Peyer's patch (tissue), 4 donors: ENCODE results near the gene UQCR11. TPM values are rescaled to one million over a fixed set of nuclear protein-coding genes. Genes with fewer than 3 reads are reported as not detected.

Experiments
- DNase-seq, 3 donors: peaks; one replicate each; pipeline ENCODE4 v3.0.0-alpha.2; 2017 to 2019
- H3K27ac ChIP-seq, 4 donors: fragments of 200-600 bp; sonication (generic); one replicate each; pipeline ENCODE4 v1.5.1; 2016 to 2019
- H3K27me3 ChIP-seq, 2 donors: fragments of 200-600 bp; sonication (generic); one replicate each; pipeline ENCODE4 v1.5.1; 2019
- H3K36me3 ChIP-seq, 3 donors: fragments of 200-600 bp; sonication (generic); one replicate each; pipeline ENCODE4 v1.5.1; 2016 to 2019
- H3K4me1 ChIP-seq, 4 donors: fragments of 200-600 bp; sonication (generic); one replicate each; pipeline ENCODE4 v1.5.1; 2016 to 2019
- H3K4me3 ChIP-seq, 4 donors: fragments of 200-600 bp; sonication (generic); 1 replicate in 3 of 4; 2 replicates in 1 of 4; pipeline ENCODE4 v1.5.1; 2016 to 2019; ENCODE audit warnings: mild to moderate bottlenecking in 1 of 4
- H3K9me3 ChIP-seq, 4 donors: fragments of 200-600 bp; sonication (generic); one replicate each; pipeline ENCODE4 v1.5.1; 2016 to 2019; ENCODE audit warnings: mild to moderate bottlenecking in 1 of 4
- POLR2A ChIP-seq, 2 donors: fragments of 450-650 bp; IDR thresholded peaks; one replicate each; pipeline ENCODE4 v1.5.1; 2017; ENCODE audit warnings: antibody characterized with exemption in 2 of 2, mild to moderate bottlenecking in 2 of 2, moderate library complexity in 2 of 2
- total RNA-seq, 4 donors: library from RNA; depleted of rRNA; stranded (reverse); fragments of >200 nt; gene quantifications; one replicate each; pipeline ENCODE4 v1.1.0, GENCODE V29; 2016
- TF ChIP-seq, protein P1 (sequence below), 6 experiments: fragments of 450-650 bp in 4 of 6; fragments of 200-600 bp in 2 of 6; sonication (generic) in 1 of 6; IDR thresholded peaks; one replicate each; pipeline ENCODE4 v1.5.1; 2017 to 2019; ENCODE audit warnings: antibody characterized with exemption in 6 of 6, mild to moderate bottlenecking in 3 of 6, moderate library complexity in 1 of 6

UQCR11 gene
- total RNA-seq, 4 donors from 2014 or later = 59.8 to 122 (median 94.3) TPM

DNA sequence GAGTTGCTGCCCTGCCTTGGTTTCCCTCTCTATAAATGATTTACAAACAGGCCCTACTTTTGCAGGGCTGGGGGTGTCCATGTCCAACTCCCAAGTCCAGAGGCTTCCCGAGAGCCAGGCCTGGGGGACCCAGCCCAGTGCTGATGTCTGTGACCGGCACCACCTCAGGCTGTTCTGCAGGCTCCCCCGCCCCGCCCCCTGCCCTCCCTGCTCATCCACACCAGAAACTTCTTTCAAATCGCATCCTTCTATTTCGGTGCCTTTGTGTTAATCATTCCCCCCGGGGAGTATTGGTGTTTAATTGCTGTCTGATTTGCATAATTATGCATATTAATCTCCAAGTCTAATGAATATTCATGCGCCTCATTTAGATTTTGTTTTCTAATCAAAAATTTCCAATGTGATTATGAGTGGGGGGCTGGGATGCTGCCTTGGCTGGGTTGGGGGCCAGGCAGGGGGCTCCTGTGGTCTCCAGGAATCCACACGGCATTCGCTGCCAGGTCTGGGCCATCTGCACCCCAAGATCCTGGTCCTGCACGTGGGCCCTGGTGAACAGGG is 28.1 kb upstream of the UQCR11 start:
- TF ChIP-seq, protein P1, sequence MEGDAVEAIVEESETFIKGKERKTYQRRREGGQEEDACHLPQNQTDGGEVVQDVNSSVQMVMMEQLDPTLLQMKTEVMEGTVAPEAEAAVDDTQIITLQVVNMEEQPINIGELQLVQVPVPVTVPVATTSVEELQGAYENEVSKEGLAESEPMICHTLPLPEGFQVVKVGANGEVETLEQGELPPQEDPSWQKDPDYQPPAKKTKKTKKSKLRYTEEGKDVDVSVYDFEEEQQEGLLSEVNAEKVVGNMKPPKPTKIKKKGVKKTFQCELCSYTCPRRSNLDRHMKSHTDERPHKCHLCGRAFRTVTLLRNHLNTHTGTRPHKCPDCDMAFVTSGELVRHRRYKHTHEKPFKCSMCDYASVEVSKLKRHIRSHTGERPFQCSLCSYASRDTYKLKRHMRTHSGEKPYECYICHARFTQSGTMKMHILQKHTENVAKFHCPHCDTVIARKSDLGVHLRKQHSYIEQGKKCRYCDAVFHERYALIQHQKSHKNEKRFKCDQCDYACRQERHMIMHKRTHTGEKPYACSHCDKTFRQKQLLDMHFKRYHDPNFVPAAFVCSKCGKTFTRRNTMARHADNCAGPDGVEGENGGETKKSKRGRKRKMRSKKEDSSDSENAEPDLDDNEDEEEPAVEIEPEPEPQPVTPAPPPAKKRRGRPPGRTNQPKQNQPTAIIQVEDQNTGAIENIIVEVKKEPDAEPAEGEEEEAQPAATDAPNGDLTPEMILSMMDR (IDR thresholded peaks at IDR 0.05) = no peak
- TF ChIP-seq POLR2A (IDR thresholded peaks at IDR 0.05) = no peak
- Histone ChIP-seq H3K27me3 (no peaks in the 10 kb centered on the region), H3K4me1 (peaks cover 0 to 17% (median 3%) of the 10 kb centered on the region in 4 donors), H3K9me3 (no peaks in the 10 kb centered on the region), H3K4me3 (peak overlapping the region in 1 of 4 donors; percentile 4), H3K27ac (peak overlapping the region in 3 of 4 donors; percentile 72 to 95 (median 87)), H3K36me3 (peaks cover 0 to 47% (median 0%) of the 10 kb centered on the region in 3 donors)
- DNase-seq = peak in 1 of 3 donors; percentile 63

DNA sequence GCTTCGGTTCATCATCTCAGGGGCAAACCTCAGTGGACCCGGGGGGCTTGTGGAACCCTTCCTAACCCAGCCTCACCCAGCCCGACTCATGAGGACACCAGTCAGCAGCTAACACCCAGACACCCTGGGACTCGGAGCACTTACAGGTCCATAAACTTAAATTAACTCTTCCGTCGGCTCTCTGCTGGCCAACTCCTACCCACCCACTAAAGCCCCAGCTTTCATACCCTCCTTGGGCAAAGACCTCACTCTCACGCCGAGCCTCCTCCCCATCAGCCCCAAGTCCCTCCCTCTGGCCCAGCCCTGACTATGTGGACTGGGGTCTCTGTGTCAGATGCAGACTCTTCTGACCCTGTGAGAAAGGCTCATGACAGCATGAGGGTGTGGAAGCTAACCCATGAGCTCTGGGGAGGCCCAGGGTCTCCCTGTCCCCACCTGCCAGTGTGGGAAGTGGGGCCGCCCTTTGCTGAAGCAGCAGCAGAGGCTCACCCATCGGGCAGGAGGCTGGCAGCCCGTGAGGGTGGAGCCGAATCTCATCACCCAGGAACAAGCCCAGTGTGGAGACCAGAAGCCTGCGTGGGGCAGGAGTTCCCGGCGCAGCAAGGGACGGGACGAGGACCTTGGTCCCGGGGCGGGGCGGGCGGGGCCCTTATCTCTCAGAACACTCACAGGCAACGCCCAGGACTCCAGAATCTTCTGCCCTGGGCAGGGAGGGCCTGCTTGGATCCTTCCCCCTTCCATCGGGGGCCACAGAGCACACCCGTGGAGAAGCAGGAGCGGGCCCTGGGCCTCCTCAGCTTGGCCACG is 27.4 kb upstream of the UQCR11 start:
- Histone ChIP-seq H3K36me3 (peaks cover 0 to 42% (median 0%) of the 10 kb centered on the region in 3 donors), H3K4me3 (peak overlapping the region in 1 of 4 donors; percentile 4), H3K27me3 (no peaks in the 10 kb centered on the region), H3K9me3 (no peaks in the 10 kb centered on the region), H3K4me1 (peaks cover 0 to 17% (median 3%) of the 10 kb centered on the region in 4 donors), H3K27ac (peak overlapping the region in 3 of 4 donors; percentile 72 to 95 (median 87))
- TF ChIP-seq POLR2A (IDR thresholded peaks at IDR 0.05) = peak in 1 of 2 donors; percentile 57
- TF ChIP-seq, protein P1 (IDR thresholded peaks at IDR 0.05) = no peak
- peak in 2 of 3 donors; percentile 88 to 90 for DNase-seq

DNA sequence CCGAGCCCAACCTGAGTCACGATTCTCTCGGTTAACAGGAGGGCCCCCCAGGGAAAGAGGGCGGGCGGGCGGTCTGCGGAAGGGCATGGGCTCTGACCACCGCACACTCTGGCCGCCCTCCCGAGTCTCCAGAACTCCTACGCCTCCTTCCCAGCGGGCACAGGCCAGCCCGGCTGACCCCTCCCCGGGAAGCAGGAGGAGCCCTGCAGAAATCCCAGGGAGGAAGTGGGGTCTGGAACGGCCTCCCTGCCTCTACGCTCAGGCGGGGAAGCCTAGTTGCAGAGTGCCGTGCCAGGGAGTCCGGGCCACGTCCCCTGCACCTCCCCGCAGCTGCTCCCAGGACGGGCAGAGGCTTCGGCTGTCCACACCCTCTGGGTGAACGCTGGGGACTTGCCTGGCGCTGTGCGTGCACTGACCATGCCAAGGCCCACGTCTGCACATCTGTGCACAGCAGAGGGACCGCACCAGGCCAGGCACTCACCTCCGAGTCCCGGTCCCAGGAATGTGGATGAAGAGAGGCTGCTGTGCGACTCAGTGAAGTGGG is 26.4 kb upstream of the UQCR11 start:
- Histone ChIP-seq H3K27ac (peak overlapping the region in 1 of 4 donors; percentile 95), H3K27me3 (no peaks in the 10 kb centered on the region), H3K9me3 (no peaks in the 10 kb centered on the region), H3K4me1 (peaks cover 0 to 17% (median 3%) of the 10 kb centered on the region in 4 donors), H3K36me3 (peaks cover 0 to 41% (median 0%) of the 10 kb centered on the region in 3 donors), H3K4me3 (no peak overlapping the region)
- no peak for TF ChIP-seq POLR2A (IDR thresholded peaks at IDR 0.05)
- TF ChIP-seq, protein P1 (IDR thresholded peaks at IDR 0.05) = no peak
- no peak for DNase-seq

DNA sequence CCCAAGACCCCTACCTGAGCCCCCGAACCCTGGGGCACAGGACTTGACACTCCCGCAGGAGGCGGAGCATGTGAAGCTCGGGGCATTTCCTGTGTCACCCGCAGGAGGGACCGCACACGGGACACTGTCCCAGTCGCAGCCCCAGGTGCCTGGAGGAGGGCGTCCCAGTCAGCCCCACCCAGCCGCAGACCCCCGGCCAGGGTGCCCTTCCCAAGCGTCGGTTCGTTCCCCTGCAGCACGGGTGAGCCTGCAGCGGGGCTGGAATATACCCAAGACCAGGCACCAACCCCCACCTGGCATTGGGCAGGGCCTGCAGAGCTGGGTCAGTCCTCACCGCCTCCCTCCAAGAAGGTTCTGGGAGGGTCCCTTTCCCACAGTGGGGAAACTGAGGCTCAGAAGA is 25.5 kb upstream of the UQCR11 start:
- H3K36me3 ChIP-seq = peaks cover 0 to 45% (median 0%) of the 10 kb centered on the region in 3 donors
- no peak overlapping the region for H3K27ac ChIP-seq
- no peak overlapping the region for H3K4me3 ChIP-seq
- H3K4me1 ChIP-seq = peaks cover 0 to 17% (median 3%) of the 10 kb centered on the region in 4 donors
- no peaks in the 10 kb centered on the region for H3K9me3 ChIP-seq
- H3K27me3 ChIP-seq = no peaks in the 10 kb centered on the region
- no peak for DNase-seq
- no peak for TF ChIP-seq POLR2A (IDR thresholded peaks at IDR 0.05)
- TF ChIP-seq, protein P1 (IDR thresholded peaks at IDR 0.05) = no peak

DNA sequence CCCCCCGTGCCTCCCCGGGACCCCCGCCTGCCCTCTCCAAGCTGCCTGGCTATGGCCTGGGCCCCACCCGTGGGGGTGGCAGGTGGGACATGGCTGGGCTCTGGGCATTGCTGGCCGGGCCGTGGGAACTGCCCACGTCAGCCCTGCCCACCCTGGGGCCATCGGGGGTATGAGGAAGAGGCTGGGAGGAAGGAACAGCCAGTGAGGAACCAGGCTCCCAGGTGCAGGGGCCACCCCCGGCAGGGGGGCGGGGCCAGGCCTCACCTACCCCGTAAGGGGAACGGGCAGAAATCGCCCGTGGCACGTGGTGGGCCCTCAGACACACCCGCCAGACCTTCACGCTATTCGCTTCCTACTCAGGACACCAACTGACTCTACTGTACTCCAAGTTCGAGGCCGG is 24.8 kb upstream of the UQCR11 start:
- Histone ChIP-seq H3K9me3 (no peaks in the 10 kb centered on the region), H3K4me1 (peaks cover 0 to 17% (median 3%) of the 10 kb centered on the region in 4 donors), H3K27ac (no peak overlapping the region), H3K4me3 (no peak overlapping the region), H3K36me3 (peaks cover 0 to 53% (median 0%) of the 10 kb centered on the region in 3 donors), H3K27me3 (no peaks in the 10 kb centered on the region)
- TF ChIP-seq, protein P1 (IDR thresholded peaks at IDR 0.05) = no peak
- no peak for TF ChIP-seq POLR2A (IDR thresholded peaks at IDR 0.05)
- DNase-seq = no peak
